HG03175 (cell line): Measurements from ENCODE around the gene NKD1.
"Not testable (repeated sequence)": the region's sequence is repeated elsewhere in the genome, so short reads cannot be mapped to it uniquely, and the experiment has no call there.

Experiments used
- ATAC-seq: cut with Tn5 transposase; IDR thresholded peaks from one replicate; pipeline ENCODE4 v1.9.1; 2021; ENCODE audit warnings: mild to moderate bottlenecking, moderate library complexity; ENCODE audit not compliant: unreplicated experiment

Gene NKD1, protein sequence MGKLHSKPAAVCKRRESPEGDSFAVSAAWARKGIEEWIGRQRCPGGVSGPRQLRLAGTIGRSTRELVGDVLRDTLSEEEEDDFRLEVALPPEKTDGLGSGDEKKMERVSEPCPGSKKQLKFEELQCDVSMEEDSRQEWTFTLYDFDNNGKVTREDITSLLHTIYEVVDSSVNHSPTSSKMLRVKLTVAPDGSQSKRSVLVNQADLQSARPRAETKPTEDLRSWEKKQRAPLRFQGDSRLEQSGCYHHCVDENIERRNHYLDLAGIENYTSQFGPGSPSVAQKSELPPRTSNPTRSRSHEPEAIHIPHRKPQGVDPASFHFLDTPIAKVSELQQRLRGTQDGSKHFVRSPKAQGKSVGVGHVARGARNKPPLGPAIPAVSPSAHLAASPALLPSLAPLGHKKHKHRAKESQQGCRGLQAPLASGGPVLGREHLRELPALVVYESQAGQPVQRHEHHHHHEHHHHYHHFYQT

DNA sequence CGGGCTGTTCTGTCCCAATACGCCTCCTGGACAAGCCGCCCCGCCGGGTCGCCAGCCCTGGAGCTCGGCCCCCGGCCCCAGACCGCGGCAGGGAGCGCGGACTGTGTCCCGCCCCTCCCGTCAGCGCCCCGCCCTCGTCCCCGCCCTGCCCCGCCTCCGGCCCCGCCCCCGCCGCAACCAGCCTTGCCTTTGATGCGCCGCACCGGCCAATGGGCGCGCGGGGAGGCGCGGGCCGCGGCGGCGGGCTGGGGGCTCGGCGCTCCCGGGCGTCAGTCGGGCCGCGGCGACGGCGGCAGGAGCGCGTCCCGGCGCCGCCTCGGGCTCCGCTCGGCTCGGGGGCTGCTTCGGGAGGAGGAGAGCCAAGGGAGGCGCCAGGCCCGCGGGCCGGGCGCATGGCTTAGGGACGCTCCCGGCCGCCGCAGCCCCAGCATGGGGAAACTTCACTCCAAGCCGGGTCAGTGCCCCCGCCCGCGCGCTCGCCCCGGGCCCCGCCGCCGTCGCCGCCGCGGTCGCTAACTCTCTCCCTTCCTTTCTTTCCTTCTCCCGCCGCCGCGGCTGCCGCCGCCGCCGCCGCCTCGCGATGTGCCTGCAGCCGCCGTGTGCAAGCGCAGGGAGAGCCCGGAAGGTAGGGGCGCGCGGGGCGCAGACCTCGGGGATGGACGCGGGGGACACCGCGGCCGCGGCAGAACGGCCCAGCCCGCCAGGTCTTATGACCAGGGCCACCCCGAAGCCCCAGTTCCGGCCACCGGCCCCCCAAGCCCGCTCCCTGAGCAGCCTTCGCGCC, at the start of gene NKD1:
Gene NKD1 (plus strand): TSS at position 272 of the 784 bp plus-strand sequence. CDS start 158 bp downstream, at position 430.
- ATAC-seq, result peak; percentile 78

DNA sequence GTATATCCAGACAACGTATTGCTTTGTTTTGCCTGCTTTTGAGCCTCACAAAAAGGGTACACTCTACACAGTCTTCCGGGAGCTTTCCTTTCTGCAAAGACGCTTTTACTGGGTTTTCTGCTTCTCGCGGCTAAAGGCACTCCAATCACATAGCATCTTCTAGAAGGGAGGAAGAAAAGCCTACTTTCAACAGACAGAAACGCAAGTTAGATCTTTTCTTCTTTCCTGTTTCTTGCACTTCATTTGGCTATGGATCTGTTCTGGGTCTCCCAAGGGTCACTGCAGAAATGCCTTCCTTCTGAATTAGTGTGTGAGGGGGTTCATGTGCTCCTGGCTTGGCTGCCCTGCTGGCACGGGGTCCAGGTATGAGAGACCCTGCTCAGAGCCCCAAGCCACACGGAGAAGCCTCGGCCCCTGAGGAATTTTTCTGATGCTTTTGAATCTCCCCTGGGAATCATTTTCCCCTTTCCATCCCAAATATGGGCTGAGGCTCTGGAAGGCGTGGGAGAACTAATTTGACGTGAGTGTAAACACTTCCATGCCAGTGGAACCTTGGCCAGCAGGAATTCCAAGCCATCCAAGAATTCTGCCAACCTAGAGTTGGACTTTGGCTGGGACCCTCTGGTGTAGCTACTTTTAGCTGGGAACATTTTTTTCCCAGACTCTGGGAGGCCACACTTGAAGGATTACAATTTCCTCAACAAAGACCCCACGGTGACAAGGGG, 49.6 kb upstream of the NKD1 start:
- ATAC-seq, result no peak

DNA sequence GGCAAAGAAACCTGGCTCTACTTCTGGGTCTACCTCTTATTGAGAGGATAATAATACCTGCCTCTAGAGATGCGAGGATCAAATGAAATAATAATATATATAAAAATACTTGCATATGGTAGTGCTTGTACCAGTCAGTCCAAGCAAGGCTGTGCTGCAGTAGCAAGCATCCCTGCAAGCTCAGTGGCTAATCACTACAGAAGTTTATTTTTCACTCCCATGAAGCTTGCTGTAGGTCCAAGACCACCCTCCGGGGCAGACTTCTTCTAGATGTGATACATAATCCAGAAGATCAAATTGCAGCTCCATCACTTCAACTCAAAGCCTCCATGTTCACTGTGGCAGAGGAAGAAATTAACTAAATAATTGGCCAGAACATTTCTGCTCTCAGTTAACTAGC, 48.9 kb upstream of the NKD1 start:
- ATAC-seq, result no peak

DNA sequence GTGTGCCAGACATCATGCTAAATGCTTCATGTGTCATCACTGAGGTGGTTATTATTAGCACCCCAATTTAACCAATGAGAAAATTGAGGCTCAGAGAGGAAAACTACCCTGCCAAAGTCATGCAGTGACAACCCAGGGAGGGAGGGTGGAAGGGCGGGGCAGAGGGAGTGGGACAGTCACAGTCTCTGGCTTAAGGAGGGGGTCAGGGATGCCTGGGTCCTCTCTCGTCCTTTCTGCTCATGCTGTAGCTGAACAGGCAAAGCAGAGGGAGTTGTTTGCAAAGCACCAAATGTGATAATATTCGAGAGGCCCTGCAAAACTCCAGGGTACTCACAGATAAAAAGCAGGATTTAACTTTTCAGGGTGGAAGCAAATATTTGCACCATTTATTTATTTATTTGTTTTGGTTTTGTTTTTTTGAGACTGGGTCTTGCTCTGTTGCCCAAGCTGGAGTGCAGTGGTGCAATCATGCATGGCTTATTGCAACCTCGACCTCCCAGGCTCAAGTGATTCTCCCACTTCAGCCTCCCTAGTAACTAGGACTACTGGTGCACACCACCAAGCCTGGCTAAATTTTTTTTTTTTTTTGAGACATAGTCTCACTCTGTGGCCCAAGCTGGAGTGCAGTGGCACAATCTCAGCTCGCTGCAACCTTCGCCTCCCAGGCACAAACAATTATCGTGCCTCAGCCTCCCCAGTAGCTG, 47.9 kb upstream of the NKD1 start:
- ATAC-seq, result no peak

DNA sequence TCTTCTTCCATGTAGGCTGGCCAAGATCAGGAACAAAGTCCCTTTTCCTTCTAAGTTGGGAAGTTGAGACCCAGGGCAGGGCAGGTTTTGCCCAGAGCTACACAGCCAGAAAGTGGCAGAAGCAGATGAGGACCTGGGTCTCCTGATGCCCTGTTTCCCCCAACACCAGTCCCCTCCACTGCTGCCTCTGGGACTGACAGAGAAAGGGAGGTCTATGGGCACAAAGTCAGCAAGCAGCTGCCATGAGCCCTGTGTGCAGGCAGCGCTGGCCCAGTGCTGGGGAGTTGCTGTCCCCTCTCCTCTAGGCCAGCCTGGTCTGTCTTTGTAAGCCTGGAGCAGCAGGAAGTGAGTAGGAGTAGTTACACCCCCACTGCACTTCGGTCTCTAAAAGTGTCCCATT, 46.9 kb upstream of the NKD1 start:
- ATAC-seq, result no peak

DNA sequence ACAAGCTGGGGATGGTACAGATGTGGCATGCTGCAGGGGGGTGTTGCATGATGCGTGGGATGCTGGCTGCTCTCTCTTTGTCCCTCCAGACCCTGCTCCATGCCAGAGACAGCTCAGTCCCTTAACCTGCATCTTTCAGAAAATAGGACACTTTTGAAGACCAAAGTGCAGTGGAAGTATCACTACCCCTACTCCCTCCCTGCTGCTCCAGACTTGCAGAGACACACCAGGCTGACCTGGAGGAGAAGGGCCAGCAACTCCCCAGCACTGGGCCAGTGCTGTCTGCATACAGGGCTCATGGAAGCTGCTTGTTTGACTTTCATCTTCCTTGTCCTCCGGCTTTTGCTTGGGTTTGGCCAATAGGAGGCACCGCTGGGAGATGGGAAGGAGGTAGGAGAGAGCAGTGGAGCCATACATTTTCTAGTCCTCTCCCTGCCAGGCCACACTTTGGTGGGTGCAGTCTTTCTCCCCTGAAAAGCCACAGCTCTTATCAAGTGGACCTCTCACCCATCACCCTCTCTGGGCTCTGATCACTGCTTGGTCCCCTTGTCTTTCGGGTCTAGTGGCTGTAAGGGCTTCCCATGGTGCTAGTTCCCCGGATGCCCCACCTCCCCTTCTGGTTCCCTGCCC, 46.1 kb upstream of the NKD1 start:
- ATAC-seq, result no peak

DNA sequence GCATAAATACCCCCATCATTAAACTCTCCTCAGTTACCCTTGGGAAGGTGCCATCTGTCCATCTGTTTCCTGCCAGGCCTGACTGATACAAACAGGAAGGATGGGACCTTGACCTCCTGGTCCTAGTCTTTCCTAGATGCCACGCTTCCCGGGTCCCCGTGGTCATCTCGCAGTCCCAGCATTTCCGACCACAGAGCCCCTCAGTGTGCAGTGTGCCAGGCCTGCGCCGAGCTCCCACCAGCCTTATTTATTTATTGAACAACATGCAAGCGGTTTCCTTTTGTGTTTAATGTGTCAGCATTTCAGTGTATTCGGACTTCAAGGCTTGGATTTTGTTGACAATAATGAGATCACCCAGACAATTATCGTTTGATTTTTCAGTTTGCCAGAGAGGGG, 45.6 kb upstream of the NKD1 start:
- no peak for ATAC-seq

DNA sequence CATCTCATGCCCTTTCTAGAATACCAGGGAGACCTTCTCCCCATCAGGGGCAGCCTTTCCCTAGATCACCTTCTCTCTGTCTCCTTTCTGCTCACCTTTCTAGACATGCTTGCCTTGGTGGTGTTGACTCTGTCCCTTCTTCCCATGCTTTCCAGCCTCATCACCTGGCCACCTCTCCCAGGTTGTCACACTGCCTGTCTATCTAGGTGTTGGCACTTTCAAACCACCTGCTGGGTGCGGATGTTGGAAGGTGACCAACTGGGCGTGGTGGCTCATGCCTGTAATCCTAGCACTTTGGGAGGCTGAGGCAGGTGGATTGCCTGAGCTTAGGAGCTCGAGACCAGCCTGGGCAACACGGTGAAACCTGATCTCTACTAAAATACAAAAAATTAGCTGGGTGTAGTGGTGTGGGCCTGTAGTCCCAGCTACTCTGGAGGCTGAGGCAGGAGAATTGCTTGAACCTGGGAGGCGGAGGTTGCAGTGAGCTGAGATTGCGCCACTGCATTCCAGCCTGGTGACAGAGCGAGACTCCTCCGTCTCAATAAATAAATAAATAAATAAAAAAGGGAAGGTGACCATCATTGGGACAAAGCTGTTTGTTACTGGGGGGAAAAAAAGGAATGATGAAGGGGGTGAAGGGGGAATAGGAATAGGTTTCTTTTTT, 44.2 kb upstream of the NKD1 start:
- not testable (repeated sequence) for ATAC-seq

DNA sequence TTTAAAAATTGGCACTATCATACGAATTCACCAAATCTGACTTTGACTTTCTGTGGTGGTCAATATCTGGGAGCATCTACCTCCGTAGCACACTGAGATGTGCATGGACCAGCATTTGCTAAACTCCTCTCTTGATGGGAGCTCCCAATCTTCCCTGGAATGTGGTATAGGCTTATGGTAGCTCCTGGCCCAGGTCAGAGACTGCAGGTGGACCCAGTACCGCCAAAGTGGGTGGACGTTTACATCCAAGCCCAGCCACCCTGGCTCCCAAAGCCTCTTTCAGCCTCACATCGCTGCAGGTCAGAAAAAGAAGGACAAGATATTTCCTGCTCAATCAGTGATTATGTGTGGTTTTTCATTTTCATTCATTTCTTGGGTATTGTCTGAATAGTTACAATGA, 43.1 kb upstream of the NKD1 start:
- no peak for ATAC-seq

DNA sequence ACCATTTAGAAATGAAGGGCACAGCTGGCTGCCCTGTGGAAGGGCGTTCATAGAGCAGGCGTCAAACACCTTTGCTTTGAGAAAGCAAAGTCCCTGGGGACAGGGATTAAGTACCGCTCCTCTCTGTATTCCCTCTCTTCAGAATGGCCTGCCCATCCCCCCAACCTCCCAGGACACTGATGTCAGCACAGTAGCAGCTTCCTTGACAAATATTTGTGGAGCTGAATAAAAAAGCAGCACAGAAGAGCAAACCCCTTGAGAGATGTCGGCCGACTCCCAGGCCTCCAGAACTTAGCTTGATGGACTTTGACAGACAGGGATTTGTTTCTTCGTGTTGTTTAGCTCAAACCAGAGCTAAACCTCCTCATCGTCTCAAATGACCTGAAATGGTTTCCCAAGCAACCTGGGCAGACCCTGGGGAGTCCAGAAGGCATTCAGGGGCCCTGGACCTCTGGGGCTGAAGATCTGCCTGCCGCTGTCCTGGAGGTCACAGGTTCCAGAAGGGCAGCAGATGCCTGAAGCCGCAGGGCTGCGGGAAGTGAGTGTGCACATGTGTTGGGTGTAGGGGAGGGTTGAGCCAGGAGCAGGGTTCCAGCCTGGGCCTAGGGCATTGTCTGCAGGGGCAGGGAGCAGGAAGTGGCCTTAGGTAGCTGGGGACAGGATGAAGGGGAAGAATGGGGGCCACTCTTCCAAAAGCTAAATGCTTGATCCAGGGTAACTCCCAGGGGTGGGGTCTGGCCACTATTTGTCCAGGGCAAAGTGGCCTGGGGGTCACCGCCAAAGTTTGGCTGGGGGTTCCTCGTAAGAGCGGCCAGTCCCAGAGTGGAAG, 42.3 kb upstream of the NKD1 start:
- ATAC-seq, result no peak

DNA sequence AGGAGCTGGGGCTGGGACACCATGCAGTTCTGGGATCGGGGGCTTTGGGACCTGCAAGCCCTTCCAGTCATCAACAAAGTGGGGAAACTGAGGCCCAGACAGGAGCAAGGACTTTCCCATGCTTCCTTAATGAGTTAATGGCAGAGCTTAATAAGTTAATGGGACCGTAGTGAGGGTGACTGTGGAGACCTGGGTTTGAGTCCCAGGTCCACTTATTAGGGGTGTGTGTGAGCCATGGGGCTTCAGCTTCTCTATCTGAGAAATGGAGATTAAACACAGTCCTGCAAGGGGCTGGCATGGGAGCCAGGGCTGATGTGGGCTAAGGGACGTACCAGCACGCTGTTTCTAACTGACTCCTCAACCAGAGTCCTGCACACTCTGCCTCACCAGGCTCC, 41.7 kb upstream of the NKD1 start:
- no peak for ATAC-seq

DNA sequence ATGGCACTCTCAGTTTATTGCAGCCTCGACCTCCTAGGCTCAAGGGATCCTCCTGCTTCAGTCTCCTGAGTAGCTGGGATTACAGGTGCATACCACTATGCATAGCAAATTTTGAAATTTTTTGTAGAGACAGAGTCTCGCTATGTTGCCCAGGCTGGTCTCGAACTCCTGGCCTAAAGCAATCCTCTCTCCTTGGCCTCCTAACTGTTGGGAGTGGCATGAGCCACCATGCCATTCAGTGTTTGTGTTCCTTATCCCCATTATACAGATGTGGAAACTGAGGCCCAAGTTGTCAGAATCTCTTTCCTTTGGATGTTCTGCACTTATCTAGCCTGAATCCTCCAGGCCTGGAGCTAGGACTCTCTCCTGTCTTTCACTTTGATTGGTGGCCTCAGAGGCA, 40.8 kb upstream of the NKD1 start:
- no peak for ATAC-seq

DNA sequence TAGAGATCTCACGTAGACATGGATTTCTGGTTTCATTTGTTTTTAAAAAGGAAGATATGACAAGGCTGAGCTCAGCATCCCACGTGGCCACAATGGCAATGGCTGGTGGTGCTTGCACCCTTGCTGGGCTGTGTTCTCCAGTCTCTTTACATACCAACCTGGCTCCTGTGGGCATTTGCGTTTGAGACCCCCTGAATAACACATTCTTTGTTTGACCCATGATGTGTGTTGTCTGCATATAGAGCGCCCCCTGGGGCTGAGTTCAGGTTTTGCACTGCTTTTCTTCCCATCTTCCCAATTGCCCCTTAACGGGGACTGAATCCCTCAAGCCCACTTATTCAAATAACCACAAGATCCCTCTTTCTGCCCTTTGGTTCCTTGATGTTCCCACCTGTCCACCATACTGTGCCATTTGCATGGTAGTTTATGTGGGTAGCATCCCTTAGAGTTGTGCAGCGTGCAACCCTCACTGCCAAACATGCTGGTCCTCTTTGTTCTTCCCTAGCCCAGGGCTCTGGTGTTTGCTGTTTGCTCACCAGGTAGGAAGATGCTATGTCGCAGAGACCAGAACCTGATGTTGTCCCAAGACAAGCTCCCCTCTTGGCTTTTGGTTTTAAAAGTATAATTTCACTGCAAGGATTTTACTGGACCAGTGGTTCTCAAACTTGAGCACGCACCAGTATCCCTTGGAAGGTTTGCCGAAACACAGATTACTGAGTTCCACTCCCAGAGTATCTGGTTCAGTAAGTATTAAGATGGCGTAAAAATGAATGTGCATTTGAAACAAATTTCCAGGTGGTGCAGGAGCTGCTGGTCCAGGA, 38.5 kb upstream of the NKD1 start:
- ATAC-seq, result no peak

DNA sequence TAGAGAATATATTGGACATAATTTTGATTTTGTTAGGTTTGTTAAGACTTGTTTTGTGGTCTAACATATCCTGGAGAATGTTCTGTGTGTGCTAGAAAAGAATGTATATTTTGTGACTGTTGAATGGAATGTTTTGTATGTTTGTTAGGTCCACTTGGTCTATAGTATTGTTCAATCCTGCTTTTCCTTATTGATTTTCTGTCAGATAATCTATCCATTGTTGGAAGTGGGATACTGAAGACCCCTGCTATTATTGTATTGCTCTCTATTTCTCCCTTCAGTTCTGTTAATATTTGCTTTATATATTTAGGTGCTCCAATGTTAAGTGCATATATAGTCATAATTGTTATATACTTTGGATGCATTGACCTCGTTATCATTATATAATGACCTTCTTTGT, 33.0 kb upstream of the NKD1 start:
- ATAC-seq, result no peak

DNA sequence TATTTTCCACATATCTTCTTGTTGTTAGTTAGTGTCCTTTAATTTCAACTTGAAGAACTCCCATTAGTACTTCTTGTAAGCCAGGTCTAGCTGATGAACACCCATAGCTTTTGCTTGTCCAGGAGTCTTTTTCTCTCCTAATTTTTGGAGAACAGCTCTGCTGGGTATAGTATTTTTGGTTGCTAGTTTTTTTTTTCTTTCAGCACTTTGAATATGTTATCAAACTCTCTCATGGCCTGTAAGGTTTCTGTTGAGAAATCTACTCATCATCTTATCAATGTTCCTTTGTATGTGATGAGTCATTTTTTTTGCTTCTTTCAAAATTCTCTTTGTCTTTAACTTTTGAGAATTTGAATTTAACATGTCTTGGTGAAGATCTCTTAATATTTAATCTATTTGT, 31.8 kb upstream of the NKD1 start:
- ATAC-seq, result no peak

DNA sequence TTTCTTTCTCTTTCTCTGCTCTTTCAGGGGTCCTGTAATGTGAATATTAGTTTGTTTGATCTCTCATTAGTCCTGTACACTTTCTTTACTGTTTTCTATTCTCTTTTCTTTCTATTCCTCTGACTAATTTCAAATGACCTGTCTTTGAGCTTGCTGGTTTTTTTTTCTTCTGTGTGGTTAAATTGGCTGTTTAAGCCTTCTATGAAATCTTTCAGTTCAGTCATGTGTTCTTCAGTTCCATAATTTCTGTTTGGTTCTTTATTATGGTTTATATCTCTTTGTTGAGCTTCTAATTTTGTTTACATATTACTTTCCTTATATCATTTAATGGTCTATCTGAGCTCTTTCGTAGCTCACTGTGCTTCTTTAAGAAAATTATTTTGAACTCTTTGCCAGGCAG, 31.3 kb upstream of the NKD1 start:
- no peak for ATAC-seq

DNA sequence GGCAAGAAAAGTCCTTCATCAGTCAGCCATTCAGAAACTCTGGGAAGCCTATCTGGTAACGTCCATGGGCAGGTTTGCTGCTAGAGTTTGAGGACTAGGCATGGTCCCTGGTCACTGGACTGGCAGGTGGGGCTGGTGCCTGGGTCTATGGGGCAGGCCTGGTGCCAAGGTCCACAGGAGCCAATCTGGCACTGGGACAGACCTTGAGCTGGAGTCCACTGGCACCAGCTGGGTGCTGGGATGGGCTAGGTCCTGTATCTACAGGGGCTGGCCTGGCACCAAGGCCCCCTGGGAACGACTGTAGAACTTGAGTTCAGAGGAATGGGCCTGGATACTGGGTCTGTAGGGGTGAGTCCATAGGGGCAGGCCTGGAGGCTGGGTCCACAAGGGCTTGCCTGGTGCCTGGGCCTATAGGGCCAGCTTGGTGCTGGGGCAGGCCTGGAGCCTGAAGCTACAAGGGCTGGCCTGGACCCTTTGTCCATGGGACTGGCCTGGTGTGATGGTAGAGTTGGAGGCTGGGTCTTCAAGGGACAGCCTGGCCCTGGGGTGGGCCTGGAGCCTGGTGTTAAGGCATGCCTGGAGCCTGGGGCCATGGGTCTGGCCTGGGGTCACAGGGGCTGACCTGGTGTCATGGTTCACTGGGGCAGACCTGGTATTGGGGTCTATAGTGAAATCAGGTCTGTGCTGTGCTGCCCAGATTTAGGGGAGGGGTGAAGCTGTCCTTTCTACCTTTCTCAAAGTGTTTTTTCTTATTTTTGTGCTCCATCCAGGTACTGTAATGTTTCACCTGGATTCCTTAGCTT, 30.5 kb upstream of the NKD1 start:
- no peak for ATAC-seq
